WTC11 (cell line): ENCODE results near the gene ARFIP1.

Experiments used
- GABPB1 ChIP-seq: sonication (generic); formaldehyde crosslinking; IDR thresholded peaks from 2 replicates; pipeline ENCODE4 v1.8.1; 2023; ENCODE audit warnings: mild to moderate bottlenecking, missing genetic modification reagents
- TF ChIP-seq, protein P1 (sequence below): fragments of 200-600 bp; IDR thresholded peaks from 2 replicates; pipeline ENCODE4 v1.8.0; 2022; ENCODE audit warnings: antibody characterized with exemption
- TF ChIP-seq, protein P2 (sequence below): sonication (generic); formaldehyde crosslinking; IDR thresholded peaks from 2 replicates; pipeline ENCODE4 v1.8.1; 2023; ENCODE audit warnings: mild to moderate bottlenecking, moderate library complexity, missing genetic modification reagents

DNA sequence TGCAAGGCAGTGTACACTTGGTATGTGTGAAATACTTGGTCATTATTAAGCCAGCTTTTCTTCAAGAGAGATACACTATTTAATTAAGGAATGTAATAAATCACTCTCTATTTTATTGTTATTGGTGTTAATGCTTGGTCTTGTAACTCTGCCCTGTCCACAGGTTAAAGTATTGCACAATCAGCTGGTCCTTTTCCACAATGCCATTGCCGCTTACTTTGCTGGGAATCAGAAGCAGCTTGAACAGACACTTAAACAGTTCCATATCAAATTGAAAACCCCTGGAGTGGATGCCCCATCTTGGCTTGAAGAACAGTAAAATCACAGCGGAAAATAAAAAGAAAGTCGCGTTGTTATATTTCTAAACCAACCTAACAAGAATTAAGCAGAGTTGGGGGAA, 130.1 kb downstream of the ARFIP1 start:
- TF ChIP-seq, protein P1, sequence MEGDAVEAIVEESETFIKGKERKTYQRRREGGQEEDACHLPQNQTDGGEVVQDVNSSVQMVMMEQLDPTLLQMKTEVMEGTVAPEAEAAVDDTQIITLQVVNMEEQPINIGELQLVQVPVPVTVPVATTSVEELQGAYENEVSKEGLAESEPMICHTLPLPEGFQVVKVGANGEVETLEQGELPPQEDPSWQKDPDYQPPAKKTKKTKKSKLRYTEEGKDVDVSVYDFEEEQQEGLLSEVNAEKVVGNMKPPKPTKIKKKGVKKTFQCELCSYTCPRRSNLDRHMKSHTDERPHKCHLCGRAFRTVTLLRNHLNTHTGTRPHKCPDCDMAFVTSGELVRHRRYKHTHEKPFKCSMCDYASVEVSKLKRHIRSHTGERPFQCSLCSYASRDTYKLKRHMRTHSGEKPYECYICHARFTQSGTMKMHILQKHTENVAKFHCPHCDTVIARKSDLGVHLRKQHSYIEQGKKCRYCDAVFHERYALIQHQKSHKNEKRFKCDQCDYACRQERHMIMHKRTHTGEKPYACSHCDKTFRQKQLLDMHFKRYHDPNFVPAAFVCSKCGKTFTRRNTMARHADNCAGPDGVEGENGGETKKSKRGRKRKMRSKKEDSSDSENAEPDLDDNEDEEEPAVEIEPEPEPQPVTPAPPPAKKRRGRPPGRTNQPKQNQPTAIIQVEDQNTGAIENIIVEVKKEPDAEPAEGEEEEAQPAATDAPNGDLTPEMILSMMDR = no peak
- TF ChIP-seq, protein P2, sequence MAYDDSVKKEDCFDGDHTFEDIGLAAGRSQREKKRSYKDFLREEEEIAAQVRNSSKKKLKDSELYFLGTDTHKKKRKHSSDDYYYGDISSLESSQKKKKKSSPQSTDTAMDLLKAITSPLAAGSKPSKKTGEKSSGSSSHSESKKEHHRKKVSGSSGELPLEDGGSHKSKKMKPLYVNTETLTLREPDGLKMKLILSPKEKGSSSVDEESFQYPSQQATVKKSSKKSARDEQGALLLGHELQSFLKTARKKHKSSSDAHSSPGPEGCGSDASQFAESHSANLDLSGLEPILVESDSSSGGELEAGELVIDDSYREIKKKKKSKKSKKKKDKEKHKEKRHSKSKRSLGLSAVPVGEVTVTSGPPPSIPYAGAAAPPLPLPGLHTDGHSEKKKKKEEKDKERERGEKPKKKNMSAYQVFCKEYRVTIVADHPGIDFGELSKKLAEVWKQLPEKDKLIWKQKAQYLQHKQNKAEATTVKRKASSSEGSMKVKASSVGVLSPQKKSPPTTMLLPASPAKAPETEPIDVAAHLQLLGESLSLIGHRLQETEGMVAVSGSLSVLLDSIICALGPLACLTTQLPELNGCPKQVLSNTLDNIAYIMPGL (CRISPR knock-in tag) = no peak
- TF ChIP-seq GABPB1 (CRISPR knock-in tag) = no peak
